PFSK-1 (cell line): ENCODE measurements around the gene DAW1.

Source experiments
- FOXP2 ChIP-seq: optimal IDR thresholded peaks from 2 replicates; pipeline ENCODE3; 2011; ENCODE audit warnings: borderline replicate concordance, control low read depth, inconsistent platforms; ENCODE audit not compliant: insufficient read depth; ENCODE audit errors: extremely low read length, extremely low read depth
- SIN3A ChIP-seq: IDR thresholded peaks from 2 replicates; pipeline ENCODE4 v1.6.1; 2012; ENCODE audit warnings: mild to moderate bottlenecking, low read length, moderate library complexity, borderline replicate concordance; ENCODE audit not compliant: insufficient read depth
- TAF1 ChIP-seq: IDR thresholded peaks from 2 replicates; pipeline ENCODE4 v1.6.1; 2012; ENCODE audit warnings: low read length, control low read depth, borderline replicate concordance; ENCODE audit not compliant: insufficient read depth
- TF ChIP-seq, protein P1 (sequence below), 2 experiments: IDR thresholded peaks; 2 replicates each; pipeline versions ENCODE4 v1.6.1 to v1.8.0; 2011 to 2012; ENCODE audit warnings: low read depth in 2 of 2, low read length in 2 of 2, control low read depth in 1 of 2, inconsistent platforms in 1 of 2, mild to moderate bottlenecking in 1 of 2, moderate library complexity in 1 of 2; ENCODE audit not compliant: insufficient read depth in 1 of 2

DNA sequence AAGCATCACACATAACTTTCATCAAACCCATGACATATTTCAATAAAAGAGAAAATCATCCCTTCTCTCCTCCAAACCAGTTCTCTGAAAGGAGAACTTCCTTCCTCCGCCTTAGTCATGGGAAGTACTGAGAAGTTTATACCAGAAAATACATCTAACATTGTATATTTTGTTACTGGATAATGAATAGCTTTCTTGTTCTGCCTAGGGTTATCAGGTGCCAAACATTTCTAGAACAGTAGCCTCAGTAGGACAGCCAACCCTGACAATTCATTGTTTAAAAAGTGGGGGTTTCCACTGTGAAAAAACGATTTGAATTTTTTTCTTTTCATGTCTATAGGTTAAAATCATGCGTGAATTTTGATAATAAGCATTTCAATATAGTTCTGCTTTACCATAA lies 16.0 kb upstream of the DAW1 start:
- TF ChIP-seq TAF1, result no peak
- no peak for TF ChIP-seq FOXP2
- TF ChIP-seq SIN3A, result no peak
- TF ChIP-seq, protein P1, sequence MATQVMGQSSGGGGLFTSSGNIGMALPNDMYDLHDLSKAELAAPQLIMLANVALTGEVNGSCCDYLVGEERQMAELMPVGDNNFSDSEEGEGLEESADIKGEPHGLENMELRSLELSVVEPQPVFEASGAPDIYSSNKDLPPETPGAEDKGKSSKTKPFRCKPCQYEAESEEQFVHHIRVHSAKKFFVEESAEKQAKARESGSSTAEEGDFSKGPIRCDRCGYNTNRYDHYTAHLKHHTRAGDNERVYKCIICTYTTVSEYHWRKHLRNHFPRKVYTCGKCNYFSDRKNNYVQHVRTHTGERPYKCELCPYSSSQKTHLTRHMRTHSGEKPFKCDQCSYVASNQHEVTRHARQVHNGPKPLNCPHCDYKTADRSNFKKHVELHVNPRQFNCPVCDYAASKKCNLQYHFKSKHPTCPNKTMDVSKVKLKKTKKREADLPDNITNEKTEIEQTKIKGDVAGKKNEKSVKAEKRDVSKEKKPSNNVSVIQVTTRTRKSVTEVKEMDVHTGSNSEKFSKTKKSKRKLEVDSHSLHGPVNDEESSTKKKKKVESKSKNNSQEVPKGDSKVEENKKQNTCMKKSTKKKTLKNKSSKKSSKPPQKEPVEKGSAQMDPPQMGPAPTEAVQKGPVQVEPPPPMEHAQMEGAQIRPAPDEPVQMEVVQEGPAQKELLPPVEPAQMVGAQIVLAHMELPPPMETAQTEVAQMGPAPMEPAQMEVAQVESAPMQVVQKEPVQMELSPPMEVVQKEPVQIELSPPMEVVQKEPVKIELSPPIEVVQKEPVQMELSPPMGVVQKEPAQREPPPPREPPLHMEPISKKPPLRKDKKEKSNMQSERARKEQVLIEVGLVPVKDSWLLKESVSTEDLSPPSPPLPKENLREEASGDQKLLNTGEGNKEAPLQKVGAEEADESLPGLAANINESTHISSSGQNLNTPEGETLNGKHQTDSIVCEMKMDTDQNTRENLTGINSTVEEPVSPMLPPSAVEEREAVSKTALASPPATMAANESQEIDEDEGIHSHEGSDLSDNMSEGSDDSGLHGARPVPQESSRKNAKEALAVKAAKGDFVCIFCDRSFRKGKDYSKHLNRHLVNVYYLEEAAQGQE (IDR thresholded peaks at IDR 0.05; ENCODE audit: insufficient read depth in 1 of 2, low read depth in 2 of 2, low read length in 2 of 2), result no peak
